PC-3 (cell line): Measurements from ENCODE around the gene CORO1C. TPM values are rescaled to one million over a fixed set of nuclear protein-coding genes. Genes with fewer than 3 reads are reported as not detected.

ENCODE experiments used
- ATAC-seq: fragments of 200-7000 bp; cut with Tn5 transposase; 2 replicates; pipeline ENCODE4 v1.9.1; 2020; ENCODE audit warnings: mild to moderate bottlenecking, moderate library complexity
- BruUV-seq: library from RNA; stranded (reverse); fragments of 400-500 nt; replicated peaks from 2 replicates; lab custom pipeline; 2021; lab: Mats Ljungman, UMichigan
- CTCF ChIA-PET: fragments of 300-600 bp; sonication (Branson Sonifier 250); formaldehyde crosslinking; loops from one replicate; lab custom pipeline; 2022; ENCODE audit warnings: antibody characterized with exemption; lab: Charles Lee
- POLR2A ChIA-PET: fragments of 300-600 bp; sonication (Branson Sonifier 250); formaldehyde crosslinking; loops from one replicate; lab custom pipeline; 2022; ENCODE audit warnings: antibody characterized with exemption; ENCODE audit not compliant: unreplicated experiment; lab: Charles Lee
- DNase-seq: peaks from one replicate; pipeline ENCODE4 v3.0.0-alpha.2; 2015
- H2AFZ ChIP-seq: fragments of 300-600 bp; sonication (generic); 2 replicates; pipeline ENCODE4 v1.6.0; 2016; ENCODE audit warnings: antibody characterized with exemption, low read length
- H3F3A ChIP-seq: fragments of 300-600 bp; sonication (generic); one replicate; pipeline ENCODE4 v1.6.0; 2017; ENCODE audit warnings: antibody characterized with exemption, low read length, control low read depth, mild to moderate bottlenecking; ENCODE audit not compliant: unreplicated experiment
- H3K27ac ChIP-seq: fragments of 300-600 bp; sonication (generic); 2 replicates; pipeline ENCODE4 v1.5.1; 2016; ENCODE audit warnings: mild to moderate bottlenecking, low read length
- H3K27me3 ChIP-seq: fragments of 300-600 bp; sonication (generic); 2 replicates; pipeline ENCODE4 v1.6.1; 2016; ENCODE audit warnings: low read length, mixed read lengths
- H3K36me3 ChIP-seq: fragments of 300-600 bp; sonication (generic); 2 replicates; pipeline ENCODE4 v1.6.1; 2016; ENCODE audit warnings: low read depth, mixed run types, low read length, mixed read lengths
- H3K4me1 ChIP-seq: fragments of 300-600 bp; sonication (generic); 2 replicates; pipeline ENCODE4 v1.5.1; 2016; ENCODE audit warnings: low read length; ENCODE audit not compliant: insufficient read depth
- H3K4me2 ChIP-seq: fragments of 300-600 bp; sonication (generic); 2 replicates; pipeline ENCODE4 v1.6.0; 2016; ENCODE audit warnings: low read length
- H3K4me3 ChIP-seq: fragments of 300-600 bp; sonication (generic); 2 replicates; pipeline ENCODE4 v1.5.1; 2016; ENCODE audit warnings: mild to moderate bottlenecking, low read length, mixed read lengths
- H3K79me2 ChIP-seq: fragments of 300-600 bp; sonication (generic); 2 replicates; pipeline ENCODE4 v1.6.1; 2017; ENCODE audit warnings: low read length, mixed read lengths
- H3K9ac ChIP-seq: fragments of 300-600 bp; sonication (generic); 2 replicates; pipeline ENCODE4 v1.6.0; 2016; ENCODE audit warnings: mild to moderate bottlenecking, low read length
- H3K9me2 ChIP-seq: fragments of 300-600 bp; sonication (generic); replicated peaks from 2 replicates; pipeline ENCODE4 v1.6.1; 2016; ENCODE audit warnings: mixed run types, low read length, mixed read lengths
- H3K9me3 ChIP-seq: fragments of 300-600 bp; sonication (generic); 2 replicates; pipeline ENCODE4 v1.6.1; 2016; ENCODE audit warnings: low read length, mixed read lengths
- H4K20me1 ChIP-seq: fragments of 300-600 bp; sonication (generic); 2 replicates; pipeline ENCODE4 v1.6.1; 2016; ENCODE audit warnings: low read length, mixed read lengths
- CTCF ChIP-seq: fragments of 300-600 bp; sonication (generic); conservative IDR thresholded peaks from 2 replicates; pipeline ENCODE4 v1.5.1; 2017; ENCODE audit warnings: antibody characterized with exemption, low read depth, mild to moderate bottlenecking, low read length
- EZH2 ChIP-seq: fragments of 300-600 bp; sonication (generic); IDR thresholded peaks from one replicate; pipeline ENCODE4 v1.6.1; 2017; ENCODE audit warnings: antibody characterized with exemption, mild to moderate bottlenecking, low read length; ENCODE audit not compliant: unreplicated experiment
- EZH2phosphoT487 ChIP-seq: fragments of 300-600 bp; sonication (generic); IDR thresholded peaks from 2 replicates; pipeline ENCODE4 v1.6.1; 2018; ENCODE audit warnings: mild to moderate bottlenecking, antibody characterized with exemption, low read length, borderline replicate concordance
- intact Hi-C: fragments of 100-400 bp; cut with micrococcal nuclease; formaldehyde crosslinking; loops from 2 replicates; pipeline ENCODE4 v1.9.0; 2023
- total RNA-seq: library from RNA; depleted of rRNA; stranded (reverse); fragments of >200 nt; gene quantifications from 2 replicates; pipeline ENCODE4 v1.2.3, GENCODE V29; 2014

The CORO1C gene
- total RNA-seq, 1 experiment from 2014 or later: 179 TPM

GRCh38 chr12:108616359-108616758 lies 115.0 kb downstream of the CORO1C start:
- ChIA-PET CTCF (no interaction called here), POLR2A (no interaction called here)
- Histone ChIP-seq H2AFZ (no peak overlapping the region), H3K4me2 (no peak overlapping the region), H3K4me3 (no peak overlapping the region), H3K9me3 (no peaks in the 10 kb centered on the region), H3K79me2 (no peaks in the 10 kb centered on the region), H3K36me3 (no peaks in the 10 kb centered on the region), H3K27me3 (no peaks in the 10 kb centered on the region), H3K27ac (no peak overlapping the region), H3K9me2 (no peaks in the 10 kb centered on the region), H3K9ac (no peak overlapping the region), H3F3A (no peaks in the 10 kb centered on the region), H4K20me1 (no peaks in the 10 kb centered on the region), H3K4me1 (peaks cover 26% of the 10 kb centered on the region)
- intact Hi-C loops: loop anchor here (10.0 kb wide), 1 partner anchor 702 kb away; no protein-coding TSS in a partner anchor
- BruUV-seq: no TSS peak
- ATAC-seq: no peak
- no peak for TF ChIP-seq EZH2
- TF ChIP-seq CTCF: no peak
- DNase-seq: no peak

- no peaks in the 10 kb centered on the region for H3K9me3 ChIP-seq
- intact Hi-C loops: loop anchor here (10.0 kb wide), 1 partner anchor 701 kb away; no protein-coding TSS in a partner anchor
- H2AFZ ChIP-seq: no peak overlapping the region
- ChIA-PET POLR2A (interaction anchor here (0.6 kb wide), 1 partner anchor 538 kb away, joined by 3 read pairs; no protein-coding TSS in a partner anchor), CTCF (no interaction called here)
- no peaks in the 10 kb centered on the region for H3K9me2 ChIP-seq
- DNase-seq (no peak), ATAC-seq (no peak)
- H4K20me1 ChIP-seq: no peaks in the 10 kb centered on the region
- peaks cover 26% of the 10 kb centered on the region for H3K4me1 ChIP-seq
- no peaks in the 10 kb centered on the region for H3K27me3 ChIP-seq
- H3K9ac ChIP-seq: no peak overlapping the region
- no peaks in the 10 kb centered on the region for H3K79me2 ChIP-seq
- TF ChIP-seq EZH2phosphoT487 (no peak), CTCF (no peak), EZH2 (no peak)
- H3K27ac ChIP-seq: no peak overlapping the region
- H3K36me3 ChIP-seq: no peaks in the 10 kb centered on the region
- BruUV-seq: no TSS peak
- no peak overlapping the region for H3K4me3 ChIP-seq
- no peak overlapping the region for H3K4me2 ChIP-seq
- H3F3A ChIP-seq: no peaks in the 10 kb centered on the region
These were observed 115.4 kb downstream of the CORO1C start for GRCh38 chr12:108615918-108616317.

DNA sequence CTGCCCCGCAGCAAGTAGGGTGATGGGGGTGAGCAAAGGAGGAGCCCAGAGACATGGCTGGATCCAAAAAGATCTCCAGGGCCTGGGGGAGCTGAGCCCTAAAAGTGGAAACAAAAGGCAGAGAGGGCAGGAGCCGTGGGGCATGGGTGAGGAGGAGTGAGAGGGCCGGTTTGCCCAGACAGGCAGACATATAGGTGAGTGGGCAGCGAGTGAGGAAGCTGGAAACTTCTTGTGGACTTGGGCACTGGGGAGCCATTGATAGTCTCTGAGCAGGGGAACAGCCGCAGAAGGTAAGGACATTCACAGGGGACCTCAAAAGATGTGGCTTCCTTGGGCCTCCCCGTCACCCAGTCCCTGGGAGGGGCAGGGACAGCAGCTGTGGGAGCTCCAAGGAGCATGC lies 116.7 kb downstream of the CORO1C start:
- Histone ChIP-seq H3F3A (no peaks in the 10 kb centered on the region), H3K4me1 (peaks cover 22% of the 10 kb centered on the region), H2AFZ (no peak overlapping the region), H3K4me3 (no peak overlapping the region), H3K9ac (no peak overlapping the region), H4K20me1 (no peaks in the 10 kb centered on the region), H3K27ac (no peak overlapping the region), H3K36me3 (no peaks in the 10 kb centered on the region), H3K9me2 (no peaks in the 10 kb centered on the region), H3K4me2 (no peak overlapping the region), H3K27me3 (no peaks in the 10 kb centered on the region), H3K79me2 (no peaks in the 10 kb centered on the region), H3K9me3 (no peaks in the 10 kb centered on the region)
- ChIA-PET CTCF (no interaction called here), POLR2A (no interaction called here)
- no TSS peak for BruUV-seq
- DNase-seq (no peak), ATAC-seq (no peak)
- TF ChIP-seq EZH2phosphoT487: no peak
- TF ChIP-seq EZH2: no peak
- intact Hi-C loops: loop anchor here (10.0 kb wide), 1 partner anchor 700 kb away; no protein-coding TSS in a partner anchor
